ENCODE data around the gene ZNF664. TPM values are rescaled to one million over a fixed set of nuclear protein-coding genes. Genes with fewer than 3 reads are reported as not detected.

ZNF664 gene
- total RNA-seq, 1 experiment from 2014 or later = 80.8 TPM

DNA sequence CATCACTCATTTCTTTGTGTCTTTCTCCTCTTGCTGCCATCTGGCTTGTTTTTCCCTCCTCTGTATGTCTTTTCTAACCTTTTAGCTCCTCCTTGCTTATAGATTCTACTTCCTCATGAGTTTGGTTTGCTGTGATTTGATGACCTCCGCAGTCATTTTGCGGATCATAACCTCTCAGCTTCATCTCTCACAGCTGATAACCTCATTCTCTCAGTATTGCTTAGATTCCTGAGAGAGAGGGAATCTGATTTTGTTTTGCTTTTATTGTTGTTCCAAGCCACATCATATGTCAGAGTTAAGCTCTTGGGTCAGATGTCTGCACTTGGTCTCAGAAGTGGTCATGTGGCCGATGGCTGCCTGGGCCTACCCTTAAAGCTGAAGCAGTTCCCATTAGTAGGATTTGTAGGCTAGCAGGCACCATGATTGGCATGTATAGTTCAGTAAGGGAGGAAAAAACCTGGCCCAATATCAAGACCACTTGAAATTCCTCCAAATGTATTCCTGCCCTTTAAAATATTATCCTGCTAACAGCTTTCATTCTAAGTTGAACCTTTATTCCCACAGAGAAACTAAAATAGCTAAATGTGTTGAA, 13.5 kb downstream of the ZNF664 start:
- Histone ChIP-seq H3K36me3 (ENCODE audit: low read depth, low read length) (peaks cover 42% of the 10 kb centered on the region), H3K27me3 (ENCODE audit: low read length) (no peaks in the 10 kb centered on the region), H3K4me2 (ENCODE audit: low read length) (no peak overlapping the region), H3K27ac (ENCODE audit: low read length) (no peak overlapping the region), H3K4me3 (ENCODE audit: low read length) (no peak overlapping the region), H3K79me2 (ENCODE audit: low read length) (peaks cover 26% of the 10 kb centered on the region), H3K9me3 (ENCODE audit: low read length) (no peaks in the 10 kb centered on the region), H2AFZ (ENCODE audit: low read length) (no peak overlapping the region), H3K4me1 (ENCODE audit: insufficient read depth, low read length) (no peaks in the 10 kb centered on the region), H4K20me1 (ENCODE audit: low read length) (peaks cover 7% of the 10 kb centered on the region; the same call in 1 of the 2 replicates), H3F3A (ENCODE audit: low read length, unreplicated experiment) (no peaks in the 10 kb centered on the region), H3K9me2 (replicated peaks; ENCODE audit: low read length) (no peaks in the 10 kb centered on the region), H3K9ac (ENCODE audit: low read length) (no peak overlapping the region)
- ATAC-seq (no peak), DNase-seq (no peak)
- no TSS peak for BruUV-seq (replicated peaks)
- POLR2A ChIA-PET (ENCODE audit: unreplicated experiment) = interaction anchor here (0.6 kb wide), 1 partner anchor 15 kb away, joined by 4 read pairs; no protein-coding TSS in a partner anchor
- TF ChIP-seq, protein P1, sequence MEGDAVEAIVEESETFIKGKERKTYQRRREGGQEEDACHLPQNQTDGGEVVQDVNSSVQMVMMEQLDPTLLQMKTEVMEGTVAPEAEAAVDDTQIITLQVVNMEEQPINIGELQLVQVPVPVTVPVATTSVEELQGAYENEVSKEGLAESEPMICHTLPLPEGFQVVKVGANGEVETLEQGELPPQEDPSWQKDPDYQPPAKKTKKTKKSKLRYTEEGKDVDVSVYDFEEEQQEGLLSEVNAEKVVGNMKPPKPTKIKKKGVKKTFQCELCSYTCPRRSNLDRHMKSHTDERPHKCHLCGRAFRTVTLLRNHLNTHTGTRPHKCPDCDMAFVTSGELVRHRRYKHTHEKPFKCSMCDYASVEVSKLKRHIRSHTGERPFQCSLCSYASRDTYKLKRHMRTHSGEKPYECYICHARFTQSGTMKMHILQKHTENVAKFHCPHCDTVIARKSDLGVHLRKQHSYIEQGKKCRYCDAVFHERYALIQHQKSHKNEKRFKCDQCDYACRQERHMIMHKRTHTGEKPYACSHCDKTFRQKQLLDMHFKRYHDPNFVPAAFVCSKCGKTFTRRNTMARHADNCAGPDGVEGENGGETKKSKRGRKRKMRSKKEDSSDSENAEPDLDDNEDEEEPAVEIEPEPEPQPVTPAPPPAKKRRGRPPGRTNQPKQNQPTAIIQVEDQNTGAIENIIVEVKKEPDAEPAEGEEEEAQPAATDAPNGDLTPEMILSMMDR (conservative IDR thresholded peaks at IDR 0.05; ENCODE audit: low read depth, low read length) = no peak
- TF ChIP-seq EZH2 (IDR thresholded peaks at IDR 0.05; ENCODE audit: low read length, unreplicated experiment) = no peak
- TF ChIP-seq EZH2phosphoT487 (IDR thresholded peaks at IDR 0.05; ENCODE audit: borderline replicate concordance, low read length) = no peak
- intact Hi-C loops (cut with micrococcal nuclease) = no loop called here
- CTCF ChIA-PET = interaction anchor here (0.6 kb wide), 1 partner anchor 1129 kb away, joined by 4 read pairs; no protein-coding TSS in a partner anchor

- H2AFZ ChIP-seq (ENCODE audit: low read length) = no peak overlapping the region
- H3K9ac ChIP-seq (ENCODE audit: low read length) = no peak overlapping the region
- peaks cover 7% of the 10 kb centered on the region; the same call in 1 of the 2 replicates for H4K20me1 ChIP-seq (ENCODE audit: low read length)
- H3K27ac ChIP-seq (ENCODE audit: low read length) = no peak overlapping the region
- H3F3A ChIP-seq (ENCODE audit: low read length, unreplicated experiment) = no peaks in the 10 kb centered on the region
- ChIA-PET POLR2A (ENCODE audit: unreplicated experiment) (interaction anchor here (0.5 to 0.6 kb wide), 2 partner anchors 16 to 229 kb away, joined by 3 to 4 read pairs; no protein-coding TSS in a partner anchor), CTCF (no interaction called here)
- DNase-seq (no peak), ATAC-seq (no peak)
- H3K27me3 ChIP-seq (ENCODE audit: low read length) = no peaks in the 10 kb centered on the region
- TF ChIP-seq EZH2 (IDR thresholded peaks at IDR 0.05; ENCODE audit: low read length, unreplicated experiment) (no peak), EZH2phosphoT487 (IDR thresholded peaks at IDR 0.05; ENCODE audit: borderline replicate concordance, low read length) (no peak)
- TF ChIP-seq, protein P1 (conservative IDR thresholded peaks at IDR 0.05; ENCODE audit: low read depth, low read length) = no peak
- H3K36me3 ChIP-seq (ENCODE audit: low read depth, low read length) = peaks cover 48% of the 10 kb centered on the region
- H3K4me3 ChIP-seq (ENCODE audit: low read length) = no peak overlapping the region
- H3K4me2 ChIP-seq (ENCODE audit: low read length) = no peak overlapping the region
- intact Hi-C loops (cut with micrococcal nuclease) = no loop called here
- no peaks in the 10 kb centered on the region for H3K4me1 ChIP-seq (ENCODE audit: insufficient read depth, low read length)
- H3K9me2 ChIP-seq (replicated peaks; ENCODE audit: low read length) = no peaks in the 10 kb centered on the region
- H3K9me3 ChIP-seq (ENCODE audit: low read length) = no peaks in the 10 kb centered on the region
- no TSS peak for BruUV-seq (replicated peaks)
- H3K79me2 ChIP-seq (ENCODE audit: low read length) = peaks cover 25% of the 10 kb centered on the region
Measured at GRCh38 chr12:123987022-123987421, 14.0 kb downstream of the ZNF664 start.

DNA sequence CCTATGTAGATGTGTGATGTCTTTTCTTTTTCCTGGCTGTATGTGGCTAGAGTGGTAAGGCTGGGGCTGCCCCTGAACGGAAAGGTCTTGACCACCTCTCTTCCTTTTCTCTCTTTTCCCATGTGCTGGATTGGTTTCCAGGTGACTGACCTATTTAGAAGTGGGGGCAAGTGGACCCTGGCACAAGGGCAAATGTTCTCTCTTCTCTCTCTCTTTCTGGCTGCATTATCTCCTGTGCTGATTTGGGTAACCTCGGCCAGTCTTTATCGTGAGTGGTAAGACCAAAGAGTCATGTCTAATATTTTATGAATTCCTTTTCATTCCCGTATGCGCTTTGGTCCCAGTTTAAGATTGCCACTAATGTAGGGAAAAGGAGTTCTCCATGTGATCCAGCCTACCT, 16.2 kb downstream of the ZNF664 start:
- Histone ChIP-seq H3K9ac (ENCODE audit: low read length) (no peak overlapping the region), H2AFZ (ENCODE audit: low read length) (no peak overlapping the region), H3K79me2 (ENCODE audit: low read length) (peaks cover 28% of the 10 kb centered on the region), H4K20me1 (ENCODE audit: low read length) (peaks cover 7% of the 10 kb centered on the region; the same call in 1 of the 2 replicates), H3K4me2 (ENCODE audit: low read length) (no peak overlapping the region), H3K36me3 (ENCODE audit: low read depth, low read length) (peaks cover 62% of the 10 kb centered on the region), H3K4me1 (ENCODE audit: insufficient read depth, low read length) (no peaks in the 10 kb centered on the region), H3K27me3 (ENCODE audit: low read length) (no peaks in the 10 kb centered on the region), H3K9me2 (replicated peaks; ENCODE audit: low read length) (no peaks in the 10 kb centered on the region), H3F3A (ENCODE audit: low read length, unreplicated experiment) (no peaks in the 10 kb centered on the region), H3K9me3 (ENCODE audit: low read length) (no peaks in the 10 kb centered on the region), H3K27ac (ENCODE audit: low read length) (no peak overlapping the region), H3K4me3 (ENCODE audit: low read length) (no peak overlapping the region)
- BruUV-seq (replicated peaks) = no TSS peak
- TF ChIP-seq EZH2 (IDR thresholded peaks at IDR 0.05; ENCODE audit: low read length, unreplicated experiment) (no peak), EZH2phosphoT487 (IDR thresholded peaks at IDR 0.05; ENCODE audit: borderline replicate concordance, low read length) (no peak)
- TF ChIP-seq, protein P1 (conservative IDR thresholded peaks at IDR 0.05; ENCODE audit: low read depth, low read length) = no peak
- intact Hi-C loops (cut with micrococcal nuclease) = no loop called here
- DNase-seq (no peak), ATAC-seq (no peak)
- ChIA-PET CTCF (no interaction called here), POLR2A (ENCODE audit: unreplicated experiment) (no interaction called here)
